HepG2 (cell line): ENCODE measurements around the gene SLC41A3. TPM values are rescaled to one million over a fixed set of nuclear protein-coding genes. Genes with fewer than 3 reads are reported as not detected.

Experiments used
- ATAC-seq: fragments of 200-7000 bp; cut with Tn5 transposase; 3 replicates; pipeline ENCODE4 v1.9.1; 2020; ENCODE audit warnings: mild to moderate bottlenecking, moderate library complexity
- BruUV-seq: library from RNA; stranded (reverse); fragments of 400-500 nt; replicated peaks from 2 replicates; lab custom pipeline; 2021; lab: Mats Ljungman, UMichigan
- CTCF ChIA-PET: fragments of 300-600 bp; formaldehyde crosslinking; extraction: SDS; loops from one replicate; lab custom pipeline; 2021; ENCODE audit warnings: low total read pairs, inconsistent platforms, low intra/inter-chr PET ratio; lab: Yijun Ruan, JAX
- POLR2A ChIA-PET: fragments of 350-600 bp; sonication (Branson Sonifier 250); formaldehyde crosslinking; loops from one replicate; lab custom pipeline; 2020; ENCODE audit warnings: antibody characterized with exemption, inconsistent platforms; lab: Yijun Ruan, JAX
- DNase-seq: peaks from one replicate; pipeline ENCODE4 v3.0.0-alpha.2; 2015; ENCODE audit warnings: low spot score
- FAIRE-seq: peaks from 3 replicates; lab custom pipeline; 2011; peaks lifted over from hg19 to GRCh38; lab: Jason Lieb, UNC
- H2AFZ ChIP-seq: one replicate; pipeline ENCODE4 v1.6.1; 2011; ENCODE audit warnings: low read length, inconsistent platforms
- H3K27ac ChIP-seq: fragments of 300-600 bp; 3 replicates; pipeline ENCODE4 v1.8.0; 2011; ENCODE audit warnings: mixed run types, mild to moderate bottlenecking, mixed read lengths, low read length, inconsistent platforms; ENCODE audit not compliant: insufficient read depth; ENCODE audit errors: extremely low read length
- H3K27me3 ChIP-seq, 2 experiments: fragments of 200-600 bp in 1 of 2; 2 replicates in 1 of 2; 3 replicates in 1 of 2; pipeline versions ENCODE4 v1.6.0 to v1.8.0; 2011; ENCODE audit warnings: low read length in 2 of 2, mild to moderate bottlenecking in 2 of 2, moderate library complexity in 2 of 2, inconsistent platforms in 1 of 2; ENCODE audit not compliant: insufficient read depth in 2 of 2, control insufficient read depth in 1 of 2
- H3K36me3 ChIP-seq, 2 experiments: fragments of 200-600 bp in 1 of 2; replicated peaks in 1 of 2; 2 replicates in 1 of 2; 3 replicates in 1 of 2; pipeline versions ENCODE4 v1.5.1 to v1.8.0; 2011; ENCODE audit warnings: low read length in 2 of 2, inconsistent platforms in 1 of 2; ENCODE audit not compliant: insufficient read depth in 2 of 2, control insufficient read depth in 1 of 2
- H3K4me1 ChIP-seq: 2 replicates; pipeline ENCODE4 v1.5.1; 2012; ENCODE audit warnings: low read length, inconsistent platforms; ENCODE audit not compliant: insufficient read depth
- H3K4me2 ChIP-seq: 2 replicates; pipeline ENCODE4 v1.6.0; 2011; ENCODE audit warnings: low read depth, low read length, inconsistent platforms
- H3K4me3 ChIP-seq, 3 experiments: fragments of 200-600 bp in 1 of 3; sonication (generic), shearing (Covaris generic) in 1 of 3; replicated peaks in 1 of 3; 2 replicates each; pipeline ENCODE4 v1.5.1; 2011 to 2016; ENCODE audit warnings: low read length in 3 of 3, inconsistent platforms in 2 of 3, low read depth in 2 of 3, mild to moderate bottlenecking in 2 of 3, control low read depth in 1 of 3, mixed read lengths in 1 of 3; ENCODE audit not compliant: insufficient read depth in 1 of 3
- H3K79me2 ChIP-seq: one replicate; pipeline ENCODE4 v1.6.1; 2011; ENCODE audit warnings: low read length, inconsistent platforms; ENCODE audit not compliant: insufficient read depth
- H3K9ac ChIP-seq: 2 replicates; pipeline ENCODE4 v1.6.0; 2011; ENCODE audit warnings: mild to moderate bottlenecking, low read depth, low read length, inconsistent platforms; ENCODE audit not compliant: insufficient read depth
- H3K9me3 ChIP-seq: 2 replicates; pipeline ENCODE4 v1.5.1; 2012; ENCODE audit warnings: mild to moderate bottlenecking, low read length
- H4K20me1 ChIP-seq: 2 replicates; pipeline ENCODE4 v1.6.0; 2011; ENCODE audit warnings: inconsistent platforms, mild to moderate bottlenecking, low read length, moderate library complexity; ENCODE audit not compliant: insufficient read depth
- ATAD3A ChIP-seq: sonication (generic); formaldehyde crosslinking; IDR thresholded peaks from 2 replicates; pipeline ENCODE4 v1.4.0; 2020; ENCODE audit warnings: missing genetic modification reagents
- CHD2 ChIP-seq: IDR thresholded peaks from 2 replicates; pipeline ENCODE4 v1.6.1; 2011; ENCODE audit warnings: low read depth, low read length, improper control_type of control experiment
- ELF3 ChIP-seq: IDR thresholded peaks from 2 replicates; pipeline ENCODE4 v1.6.1; 2016; ENCODE audit warnings: missing genetic modification reagents, missing compliant biosample characterization
- MED8 ChIP-seq: sonication (generic); formaldehyde crosslinking; IDR thresholded peaks from 2 replicates; pipeline ENCODE4 v1.8.1; 2023; ENCODE audit warnings: mild to moderate bottlenecking, missing genetic modification reagents; ENCODE audit not compliant: insufficient replicate concordance
- NBN ChIP-seq: fragments of 450-650 bp; conservative IDR thresholded peaks from 2 replicates; pipeline ENCODE4 v1.6.1; 2017
- NCOA5 ChIP-seq: sonication (generic); formaldehyde crosslinking; IDR thresholded peaks from 2 replicates; pipeline ENCODE4 v1.4.0; 2020; ENCODE audit warnings: missing genetic modification reagents
- PRDM15 ChIP-seq: sonication (generic); formaldehyde crosslinking; IDR thresholded peaks from 2 replicates; pipeline ENCODE4 v1.4.0; 2020; ENCODE audit warnings: missing genetic modification reagents
- ZNF318 ChIP-seq: sonication (generic); formaldehyde crosslinking; IDR thresholded peaks from 2 replicates; pipeline ENCODE4 v1.4.0; 2020; ENCODE audit warnings: mild to moderate bottlenecking, missing genetic modification reagents
- ZNF75D ChIP-seq: sonication (generic); formaldehyde crosslinking; IDR thresholded peaks from 2 replicates; pipeline ENCODE4 v1.8.1; 2023; ENCODE audit warnings: missing genetic modification reagents, mild to moderate bottlenecking, borderline replicate concordance
- ZNF841 ChIP-seq: sonication (generic); formaldehyde crosslinking; IDR thresholded peaks from 2 replicates; pipeline ENCODE4 v1.8.1; 2023; ENCODE audit warnings: missing genetic modification reagents, borderline replicate concordance
- whole genome bisulfite sequencing: methylation state at CpG from one replicate; pipeline ENCODE4 v1.1.6; 2017; ENCODE audit warnings: low lambda C conversion rate; 5-methylcytosine and 5-hydroxymethylcytosine counted together
- in situ Hi-C: cut with HindIII; loops from 2 replicates; pipeline ENCODE4 v1.10.0; 2017; ENCODE audit warnings: low pct_unique_long_range_greater_than_20kb; ENCODE audit not compliant: extremely low pct_ligation_motif_present
- intact Hi-C: fragments of 100-400 bp; cut with micrococcal nuclease; formaldehyde crosslinking; loops from one replicate; pipeline ENCODE4 v1.10.0; 2022; ENCODE audit not compliant: unreplicated experiment
- polyA plus RNA-seq, 8 experiments: library from polyadenylated mRNA; depleted of rRNA in 3 of 8; stranded (reverse) in 7 of 8; unstranded in 1 of 8; fragments of >200 nt; fragmentation: Illumina TruSeq in 4 of 8; extraction: Trizol in 4 of 8; gene quantifications; 2 replicates each; pipeline versions ENCODE4 v1.2.1 to v1.2.3, GENCODE V29; 2011 to 2016; ENCODE audit warnings: low read depth in 4 of 8, missing spikeins in 1 of 8, mixed read lengths in 1 of 8; ENCODE audit not compliant: insufficient read depth in 1 of 8
- total RNA-seq, 5 experiments: library from RNA; depleted of rRNA; stranded (reverse); fragments of >200 nt; fragmentation: Illumina TruSeq; extraction: Trizol; gene quantifications; 2 replicates each; pipeline ENCODE4 v1.2.3, GENCODE V29; 2016; ENCODE audit warnings: low read depth in 1 of 5

SLC41A3 gene
- total and polyA plus RNA-seq, 2 of the 13 experiments (the other 11 are each of a cell fraction or from before 2014, with no cell fraction given), result 26.0 to 71.1 TPM

GRCh38 chr3:126109146-126109879 is 25.4 kb upstream of the SLC41A3 start (continued):
- TF ChIP-seq ATAD3A (no peak), CHD2 (no peak)

GRCh38 chr3:126108676-126109050 is 24.7 kb upstream of the SLC41A3 start:
- no peak overlapping the region for H3K4me2 ChIP-seq
- peaks cover 3 to 7% of the 10 kb centered on the region in 2 experiments; a peak in 3 of 5 replicates for H3K36me3 ChIP-seq
- no peaks in the 10 kb centered on the region for H3K27me3 ChIP-seq
- no peak for ATAC-seq
- POLR2A ChIA-PET, result no interaction called here
- CTCF ChIA-PET, result no interaction called here
- intact Hi-C loops (no loop called here), in situ Hi-C loops (no loop called here)
- H3K9me3 ChIP-seq, result no peaks in the 10 kb centered on the region
- H4K20me1 ChIP-seq, result no peaks in the 10 kb centered on the region
- 94% methylated on average over 5 of the region's 5 CpGs for WGBS
- no peak overlapping the region for H3K9ac ChIP-seq
- no peak overlapping the region for H3K4me3 ChIP-seq
- H2AFZ ChIP-seq, result no peak overlapping the region
- FAIRE-seq, result no peak
- no TSS peak for BruUV-seq
- H3K4me1 ChIP-seq, result no peaks in the 10 kb centered on the region
- DNase-seq, result no peak
- H3K27ac ChIP-seq, result no peak overlapping the region
- no peaks in the 10 kb centered on the region for H3K79me2 ChIP-seq
- no peak for TF ChIP-seq PRDM15 (CRISPR knock-in tag)
- no peak for TF ChIP-seq ELF3 (CRISPR knock-in tag)
- no peak for TF ChIP-seq MED8 (CRISPR knock-in tag)
- TF ChIP-seq ZNF318 (CRISPR knock-in tag), result no peak
- no peak for TF ChIP-seq ZNF75D (CRISPR knock-in tag)
- TF ChIP-seq ZNF841 (CRISPR knock-in tag), result no peak
- no peak for TF ChIP-seq NBN
- no peak for TF ChIP-seq NCOA5 (CRISPR knock-in tag)
